Prostate gland (tissue), 2 donors: ENCODE results near the gene EXOC3L2.

Experiments
- POLR2A ChIP-seq: fragments of 450-650 bp; IDR thresholded peaks from one replicate; pipeline ENCODE4 v1.6.1; 2016; ENCODE audit warnings: antibody characterized with exemption, mild to moderate bottlenecking
- POLR2AphosphoS5 ChIP-seq: sonication (generic); formaldehyde crosslinking; IDR thresholded peaks from one replicate; pipeline ENCODE4 v1.6.1; 2017; ENCODE audit warnings: antibody characterized with exemption
- TF ChIP-seq, protein P1 (sequence below), 4 experiments: fragments of 200-600 bp in 2 of 4; fragments of 450-650 bp in 2 of 4; sonication (generic) in 2 of 4; IDR thresholded peaks; 1 replicate in 3 of 4; 2 replicates in 1 of 4; pipeline ENCODE4 v1.5.1; 2016 to 2019; ENCODE audit warnings: antibody characterized with exemption in 4 of 4, mild to moderate bottlenecking in 2 of 4, moderate library complexity in 2 of 4

DNA sequence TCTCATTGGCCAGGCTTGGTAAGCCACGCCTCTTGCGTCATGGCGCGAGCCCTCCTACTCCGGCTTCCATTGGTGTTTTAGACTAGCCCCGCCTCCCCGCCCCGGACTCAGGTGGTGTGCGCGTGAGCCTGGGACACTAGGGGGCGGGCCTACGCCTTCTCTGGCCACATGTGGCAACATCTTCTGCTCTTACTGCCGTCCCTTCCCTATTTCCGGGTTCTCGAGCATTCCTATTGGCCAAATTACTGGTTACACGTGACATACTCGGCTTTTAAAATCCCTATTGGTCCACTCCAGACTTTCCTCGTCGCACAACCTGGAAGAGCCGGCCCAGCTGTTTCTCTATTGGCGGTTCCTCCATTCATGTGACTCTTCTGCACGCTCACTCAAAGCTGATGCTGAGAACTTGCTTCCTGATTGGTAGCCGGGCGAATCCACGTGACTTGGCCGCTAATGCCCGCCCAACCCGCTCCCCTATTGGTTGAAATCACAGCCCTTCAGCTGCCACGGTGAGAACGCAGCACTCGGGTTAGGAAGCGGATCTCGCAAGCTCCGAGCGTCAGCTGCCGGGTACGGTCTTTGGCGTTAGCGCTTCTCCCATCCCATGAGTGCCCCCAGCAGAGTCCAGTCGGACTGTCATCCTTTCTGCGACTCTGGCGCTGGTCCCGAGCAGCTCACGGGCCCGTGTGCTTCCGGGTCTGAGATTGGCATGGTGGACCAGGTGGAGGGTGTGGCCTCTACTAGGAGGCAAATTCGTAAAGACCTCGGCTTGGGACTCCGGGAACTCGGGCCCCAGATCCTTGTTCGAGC, 66.7 kb downstream of the EXOC3L2 start, which contains the start of gene BLOC1S3:
- TF ChIP-seq, protein P1, sequence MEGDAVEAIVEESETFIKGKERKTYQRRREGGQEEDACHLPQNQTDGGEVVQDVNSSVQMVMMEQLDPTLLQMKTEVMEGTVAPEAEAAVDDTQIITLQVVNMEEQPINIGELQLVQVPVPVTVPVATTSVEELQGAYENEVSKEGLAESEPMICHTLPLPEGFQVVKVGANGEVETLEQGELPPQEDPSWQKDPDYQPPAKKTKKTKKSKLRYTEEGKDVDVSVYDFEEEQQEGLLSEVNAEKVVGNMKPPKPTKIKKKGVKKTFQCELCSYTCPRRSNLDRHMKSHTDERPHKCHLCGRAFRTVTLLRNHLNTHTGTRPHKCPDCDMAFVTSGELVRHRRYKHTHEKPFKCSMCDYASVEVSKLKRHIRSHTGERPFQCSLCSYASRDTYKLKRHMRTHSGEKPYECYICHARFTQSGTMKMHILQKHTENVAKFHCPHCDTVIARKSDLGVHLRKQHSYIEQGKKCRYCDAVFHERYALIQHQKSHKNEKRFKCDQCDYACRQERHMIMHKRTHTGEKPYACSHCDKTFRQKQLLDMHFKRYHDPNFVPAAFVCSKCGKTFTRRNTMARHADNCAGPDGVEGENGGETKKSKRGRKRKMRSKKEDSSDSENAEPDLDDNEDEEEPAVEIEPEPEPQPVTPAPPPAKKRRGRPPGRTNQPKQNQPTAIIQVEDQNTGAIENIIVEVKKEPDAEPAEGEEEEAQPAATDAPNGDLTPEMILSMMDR (IDR thresholded peaks at IDR 0.05) = peak; percentile 58 to 86 (median 63)
- TF ChIP-seq POLR2AphosphoS5 (peak; percentile 91), POLR2A (peak; percentile 81)
